GM19238 (cell line): Measurements from ENCODE around the gene PWWP2B.
"Not testable (repeated sequence)": the region's sequence is repeated elsewhere in the genome, so short reads cannot be mapped to it uniquely, and the experiment has no call there.

Source experiments
- DNase-seq: peaks from one replicate; pipeline ENCODE4 v3.0.0; 2011; ENCODE audit warnings: low spot score; ENCODE audit not compliant: insufficient read length

The PWWP2B gene

DNA sequence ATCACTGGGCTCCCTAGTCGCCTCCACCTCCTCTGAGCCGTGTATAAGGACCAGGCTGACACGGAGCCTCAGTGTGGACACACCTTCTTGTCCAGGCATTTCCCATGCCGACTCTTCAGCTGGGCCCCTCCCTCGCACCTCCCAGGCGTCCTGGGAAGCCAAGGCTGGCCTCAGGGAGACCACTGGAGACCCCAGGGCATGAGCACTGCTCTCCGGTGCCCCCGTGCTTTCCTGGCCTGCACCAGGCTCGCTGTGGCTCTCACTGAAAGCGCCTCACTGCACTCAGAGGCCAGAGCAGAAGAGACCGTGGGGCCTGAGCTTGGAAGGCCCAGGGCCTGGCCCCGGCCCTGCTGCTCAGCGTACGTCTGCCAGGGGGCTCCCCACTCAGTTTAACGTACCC, 33.6 kb upstream of the PWWP2B start:
- no peak for DNase-seq

DNA sequence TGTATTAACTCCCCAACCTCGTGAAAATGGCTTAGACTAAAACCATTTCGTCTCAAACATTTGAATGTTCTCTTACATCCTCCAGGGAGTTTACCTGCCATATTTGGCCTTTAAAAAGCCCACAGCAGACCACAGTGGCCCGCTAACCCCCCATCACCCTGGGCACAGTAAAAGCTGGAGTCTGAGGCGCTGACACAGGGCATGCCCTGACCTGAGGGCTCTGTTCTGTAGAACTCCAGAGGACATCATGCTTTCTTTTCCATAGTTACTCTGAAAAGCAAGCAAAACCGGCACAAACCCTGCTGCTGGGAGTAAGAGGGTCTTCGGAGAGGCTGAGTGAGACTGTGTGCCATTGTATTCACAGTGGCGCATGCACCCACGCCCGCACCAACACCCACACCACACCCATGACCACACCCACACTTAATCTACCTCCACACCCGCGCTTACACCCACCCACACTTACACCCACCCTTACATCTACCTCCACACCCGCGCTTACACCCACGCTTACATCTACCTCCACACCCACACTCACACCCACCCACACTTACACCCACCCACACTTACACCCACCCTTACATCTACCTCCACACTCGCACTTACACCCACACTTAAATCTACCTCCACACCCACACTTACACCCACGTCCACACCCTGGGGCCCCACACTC, 32.9 kb upstream of the PWWP2B start:
- DNase-seq, result no peak

DNA sequence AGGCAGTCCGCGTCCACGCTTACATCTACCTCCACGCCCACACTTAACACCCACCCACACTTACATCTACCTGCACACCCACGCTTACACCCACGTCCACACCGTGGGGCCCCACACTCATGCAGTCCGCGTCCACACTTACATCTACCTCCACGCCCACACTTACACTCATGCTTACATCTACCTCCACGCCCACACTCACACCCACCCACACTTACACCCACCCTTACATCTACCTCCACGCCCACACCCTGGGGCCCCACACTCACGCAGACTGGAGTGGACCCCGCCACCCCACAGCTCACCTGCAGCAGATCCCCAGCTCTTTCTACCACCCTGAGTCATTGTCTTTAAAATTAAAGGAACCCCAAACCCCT, 32.4 kb upstream of the PWWP2B start:
- DNase-seq, result no peak

DNA sequence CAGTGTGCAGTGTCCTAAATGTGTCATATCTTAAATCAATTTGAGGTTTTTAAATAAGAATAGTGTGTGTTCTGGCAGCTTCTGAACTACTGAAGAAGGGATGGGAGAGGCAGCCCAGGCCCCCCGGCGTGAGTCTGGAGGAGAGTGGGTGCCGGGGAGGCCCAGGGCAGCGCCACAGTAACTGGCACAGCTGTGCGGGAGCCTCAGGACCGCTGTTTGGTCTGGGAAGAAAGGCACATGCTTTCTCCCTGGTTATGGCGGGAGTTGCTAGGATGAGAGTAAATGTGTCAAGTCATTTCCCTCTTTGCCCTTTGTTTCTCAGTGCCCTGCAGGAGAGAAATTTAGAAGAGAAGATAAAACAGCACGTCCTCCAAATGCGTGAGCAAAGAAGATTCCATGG, 31.9 kb upstream of the PWWP2B start:
- DNase-seq, result no peak

DNA sequence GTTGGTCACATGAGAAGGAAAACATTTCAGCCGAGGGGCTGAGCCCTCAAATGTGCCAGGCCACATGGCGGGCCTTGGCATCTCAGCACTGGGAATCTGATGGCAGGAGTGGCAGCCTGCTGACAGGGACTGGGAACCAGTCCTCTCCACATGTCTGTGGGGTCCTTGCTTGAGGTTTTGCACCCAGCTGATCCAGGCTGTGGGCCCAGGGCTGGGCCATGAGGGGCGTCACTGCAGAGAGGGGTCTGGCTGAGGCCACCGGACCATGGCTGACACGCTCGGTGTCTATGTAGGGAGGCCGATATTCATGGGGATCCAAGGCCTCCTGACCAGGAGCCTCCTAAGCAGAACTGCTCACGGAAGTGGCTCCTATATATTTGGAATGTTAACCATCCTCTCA, 31.0 kb upstream of the PWWP2B start:
- DNase-seq, result no peak

DNA sequence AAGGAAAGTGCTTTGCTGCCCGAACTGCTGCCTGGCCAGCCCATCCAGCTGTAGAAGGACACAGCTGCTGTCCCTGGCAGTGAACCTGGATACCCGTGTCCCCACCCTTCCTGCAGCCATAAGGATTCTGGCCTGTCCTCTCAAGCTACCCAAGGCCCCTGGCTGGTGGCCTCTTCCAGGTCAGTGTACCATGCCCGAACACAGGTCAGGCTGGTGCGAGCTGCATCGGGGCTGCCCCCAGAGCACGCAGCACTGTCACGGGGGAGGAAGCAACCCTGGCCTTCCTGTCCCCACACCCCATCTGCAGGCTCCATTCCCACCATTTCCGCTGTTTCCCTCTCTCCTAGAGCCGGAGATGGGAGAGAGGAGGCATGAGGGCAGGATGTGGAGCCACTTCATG, 30.5 kb upstream of the PWWP2B start:
- DNase-seq, result no peak

DNA sequence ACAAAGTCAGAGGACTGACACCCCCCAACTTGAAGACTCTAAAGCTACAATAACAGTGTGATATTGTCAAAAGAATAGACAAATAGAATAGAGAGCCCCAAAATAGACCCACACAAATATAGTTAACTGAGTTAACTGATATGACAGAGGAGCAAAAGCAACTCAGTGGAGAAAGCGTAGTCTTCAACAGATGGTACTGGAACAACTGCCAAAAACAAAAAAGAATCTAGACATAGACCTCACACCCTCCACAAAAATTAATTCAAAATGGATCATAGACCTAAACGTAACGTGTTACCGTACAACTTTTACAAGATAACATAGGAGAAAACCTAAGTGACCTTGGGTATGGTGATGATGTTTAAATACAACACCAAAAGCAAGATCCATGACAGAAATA, 28.6 kb upstream of the PWWP2B start:
- DNase-seq, result no peak

DNA sequence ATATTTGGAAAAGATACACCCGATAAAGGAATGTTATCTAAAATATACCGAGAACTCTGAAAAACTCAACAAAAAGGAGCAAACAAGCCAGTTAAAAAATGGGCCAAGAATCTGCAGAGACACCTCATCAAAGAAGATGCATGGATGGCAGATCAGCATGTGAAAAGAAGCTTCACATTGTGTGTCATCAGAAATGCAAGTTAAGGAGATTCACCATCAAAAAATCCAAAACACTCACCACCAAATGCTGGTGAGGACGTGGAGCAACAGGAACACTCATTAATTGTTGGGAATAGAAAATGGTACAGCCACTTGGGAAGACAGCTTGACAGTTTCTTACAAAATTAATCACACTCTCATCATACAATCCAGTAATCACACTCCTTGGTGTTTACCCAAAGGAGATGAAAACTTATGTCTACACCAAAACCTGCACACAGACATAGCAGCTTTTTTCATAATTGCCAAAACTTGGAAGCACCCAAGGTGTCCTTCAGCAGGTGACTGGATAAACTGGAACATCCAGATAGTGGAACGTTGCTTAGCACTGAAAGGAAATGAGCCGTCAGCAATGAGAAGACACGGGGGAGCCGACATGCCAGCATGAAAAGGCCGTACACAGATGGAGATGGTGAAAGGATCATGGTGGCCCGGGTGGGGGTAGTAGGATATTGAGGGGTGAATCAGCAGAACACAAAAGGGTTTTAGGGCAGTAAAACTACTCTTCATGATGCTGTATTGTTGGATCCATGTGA, 27.9 kb upstream of the PWWP2B start:
- DNase-seq, result no peak

DNA sequence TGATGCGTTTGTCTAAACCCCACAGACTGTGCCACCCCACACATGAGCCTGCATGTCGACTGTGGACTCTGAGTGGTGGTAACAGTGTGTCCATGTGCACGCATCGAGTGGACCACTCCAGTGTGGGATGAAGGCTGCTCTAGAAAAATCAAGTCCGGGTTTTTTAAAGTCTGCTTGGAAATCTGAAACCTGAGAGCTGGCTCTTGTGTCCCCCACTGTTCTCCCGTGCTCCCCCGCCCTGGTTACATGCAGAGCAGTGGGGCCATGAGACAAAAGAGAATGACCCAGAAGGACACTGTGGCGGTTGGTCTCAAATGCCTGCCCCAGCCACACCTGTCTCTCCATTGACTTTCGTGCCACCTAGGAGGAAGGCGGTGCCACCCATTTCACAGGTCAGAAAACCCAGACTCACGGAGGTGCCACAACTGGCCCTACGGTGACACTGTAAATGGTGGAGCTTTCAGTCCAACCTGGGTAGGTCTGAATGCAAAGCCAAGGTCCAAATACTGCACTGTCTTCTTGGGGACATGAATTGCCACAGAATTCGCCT, 27.3 kb upstream of the PWWP2B start:
- DNase-seq, result no peak

DNA sequence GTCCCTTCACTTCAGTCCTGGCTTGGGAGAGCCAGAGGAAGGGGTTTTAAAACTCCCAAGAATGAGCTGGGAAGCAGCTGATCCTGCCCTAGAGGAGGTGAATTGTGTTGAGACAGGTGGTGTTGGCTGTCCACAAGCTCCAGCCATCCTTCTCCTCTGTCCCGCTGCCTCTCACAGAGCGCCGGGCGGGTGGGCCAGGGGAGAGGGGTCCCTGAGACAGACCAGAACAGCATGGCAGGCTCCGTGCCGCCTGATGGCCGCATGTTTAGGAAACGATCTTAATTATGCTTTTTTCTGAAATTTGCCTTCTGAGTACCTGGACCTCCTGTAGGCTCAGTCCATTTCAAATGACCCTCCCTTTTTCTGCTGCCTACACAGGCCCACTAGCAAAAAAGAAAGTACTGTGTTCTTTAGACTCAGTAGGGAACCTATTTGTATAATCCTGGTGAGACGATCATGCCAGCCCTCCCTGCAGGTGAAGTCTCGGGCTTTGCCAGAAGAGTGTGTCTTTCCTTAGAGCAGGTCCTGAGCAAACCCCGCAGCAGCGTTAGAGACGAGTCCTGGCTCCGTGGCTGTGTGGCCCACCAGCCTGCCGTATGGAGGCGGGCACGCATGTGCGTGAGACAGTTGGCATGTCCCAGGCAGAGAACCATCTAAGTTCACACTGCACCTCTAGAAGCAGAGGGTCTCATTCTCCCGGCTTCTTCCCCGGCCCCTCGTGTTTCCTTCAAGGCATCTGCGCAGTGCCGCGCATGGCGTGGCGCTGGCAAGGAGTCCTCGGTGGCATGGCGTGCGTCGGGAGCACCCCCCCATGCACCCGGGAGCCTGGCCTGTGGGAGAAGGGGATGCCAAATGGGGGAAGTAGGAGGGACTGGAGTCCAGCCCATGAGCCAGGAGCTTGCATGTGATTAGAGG, 26.3 kb upstream of the PWWP2B start:
- DNase-seq, result no peak

DNA sequence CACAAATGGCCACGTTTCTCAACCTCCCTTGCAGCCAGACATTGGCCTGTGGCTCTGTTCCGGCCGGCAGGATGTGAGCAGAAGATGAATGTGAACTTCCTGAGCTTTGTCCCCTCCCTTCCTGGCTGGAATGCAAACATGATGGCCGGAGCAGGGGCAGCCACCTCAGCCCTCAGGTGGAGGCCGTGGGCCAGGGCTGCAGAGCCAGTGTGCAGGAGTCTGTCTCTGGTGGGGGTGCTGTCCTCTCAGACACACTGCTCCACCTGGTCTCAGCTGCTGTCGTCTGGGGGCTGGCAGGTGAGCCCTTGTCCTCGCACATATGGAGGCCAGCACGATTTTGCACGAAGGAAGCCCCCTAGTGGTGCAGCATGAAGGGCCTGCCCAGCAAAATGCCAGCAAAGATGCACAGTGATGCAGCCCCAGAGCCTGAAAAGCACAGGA, 25.3 kb upstream of the PWWP2B start:
- DNase-seq, result no peak

DNA sequence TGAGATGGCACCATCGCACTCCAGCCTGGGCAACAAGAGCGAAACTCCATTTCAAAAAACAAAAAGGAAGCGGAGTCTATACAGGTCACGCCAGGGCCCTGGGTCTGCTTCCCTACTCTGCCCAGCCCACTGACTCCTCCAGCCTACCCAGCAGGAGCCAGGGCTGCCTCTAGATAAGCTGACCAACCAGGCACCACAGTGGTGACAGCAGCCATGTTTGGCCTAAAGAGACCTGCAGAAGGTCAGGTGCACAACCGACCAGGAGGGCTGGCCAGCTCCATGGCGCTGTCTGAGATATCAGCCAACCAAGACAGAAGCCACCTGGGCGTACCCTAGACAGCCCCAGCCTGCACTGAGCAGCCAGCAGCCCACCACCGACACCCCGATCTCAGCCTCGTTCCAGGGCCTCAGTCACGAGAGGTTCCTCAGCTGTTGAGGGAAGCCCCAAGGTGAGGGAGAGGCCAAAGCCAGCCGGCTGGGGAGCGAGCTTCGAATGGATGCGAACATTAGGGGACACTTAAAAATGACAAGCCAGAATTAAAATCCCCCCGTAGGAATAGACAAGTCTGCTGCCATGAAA, 24.4 kb upstream of the PWWP2B start:
- DNase-seq, result no peak

DNA sequence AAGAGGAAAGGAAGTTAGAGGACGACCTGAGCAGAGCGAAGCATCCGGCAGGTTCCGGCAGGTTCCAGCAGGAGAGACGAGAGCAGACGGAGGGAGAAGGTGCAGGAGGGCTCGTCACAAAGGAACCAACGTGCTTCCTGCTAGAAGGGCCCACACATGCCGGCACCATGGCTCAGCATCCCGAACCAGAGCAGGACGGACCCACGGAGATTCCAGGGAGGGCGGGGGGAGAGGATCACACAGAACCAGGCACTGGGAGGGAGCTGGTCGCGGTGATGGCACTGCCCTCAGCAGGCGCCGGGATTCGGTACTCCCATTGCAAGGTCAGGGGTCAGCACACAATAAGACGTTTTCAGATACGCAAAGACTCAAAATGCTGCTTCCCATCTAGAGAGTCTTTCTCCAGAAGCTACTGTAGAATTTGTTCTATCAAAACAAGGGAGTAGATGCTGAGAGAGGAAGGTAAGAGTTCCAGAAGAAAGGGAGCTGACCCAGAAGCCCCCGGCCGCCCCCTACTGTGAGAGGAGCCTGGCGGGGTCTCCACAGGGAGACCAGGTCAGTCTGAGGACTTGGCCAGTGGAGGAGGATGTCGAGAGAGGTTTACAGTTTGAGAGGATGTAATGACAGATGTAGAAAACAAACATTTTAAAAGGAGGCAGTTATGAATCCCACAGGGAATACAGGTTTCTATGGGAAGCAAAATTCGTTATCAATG, 23.6 kb upstream of the PWWP2B start:
- no peak for DNase-seq

DNA sequence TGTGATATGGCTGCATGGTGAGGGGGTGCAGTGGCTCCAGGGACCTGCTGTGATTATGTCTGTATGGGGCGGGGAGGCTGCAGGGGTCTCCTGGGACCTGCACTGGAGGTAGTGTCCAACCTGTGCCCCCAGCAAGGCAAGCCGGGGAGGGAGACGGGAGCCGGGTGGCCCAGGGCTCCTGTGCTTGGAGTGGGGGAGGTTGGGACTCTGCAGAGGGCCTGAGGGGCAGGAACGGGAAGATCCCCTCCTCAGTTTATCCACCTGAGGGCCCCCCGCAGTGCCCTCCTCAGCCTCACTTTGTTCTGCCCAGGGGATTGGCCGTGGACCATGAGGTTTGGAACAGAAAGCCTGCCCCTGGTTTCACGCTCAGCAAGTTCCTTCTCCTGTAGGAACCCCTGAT, 22.8 kb upstream of the PWWP2B start:
- DNase-seq, result no peak

DNA sequence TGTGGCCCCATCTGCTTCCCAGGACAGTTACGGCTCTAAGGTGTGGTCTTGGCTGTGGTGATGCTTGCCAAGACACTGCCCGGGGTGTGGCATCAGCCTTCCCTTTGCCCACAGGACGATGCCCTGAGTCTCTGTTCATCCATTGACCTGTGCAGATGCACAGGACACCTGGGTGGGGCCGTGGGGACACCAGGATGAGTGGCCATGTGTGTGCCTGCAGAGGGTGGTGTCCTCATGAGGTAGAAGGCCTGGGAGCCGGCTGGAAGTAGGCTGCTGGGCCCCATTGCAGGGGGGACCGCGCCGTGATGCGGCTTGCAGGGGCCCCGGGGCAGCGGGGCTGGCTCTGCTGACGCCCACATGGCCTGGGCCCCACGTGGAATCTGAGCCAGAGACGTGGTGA, 22.4 kb upstream of the PWWP2B start:
- DNase-seq, result no peak

DNA sequence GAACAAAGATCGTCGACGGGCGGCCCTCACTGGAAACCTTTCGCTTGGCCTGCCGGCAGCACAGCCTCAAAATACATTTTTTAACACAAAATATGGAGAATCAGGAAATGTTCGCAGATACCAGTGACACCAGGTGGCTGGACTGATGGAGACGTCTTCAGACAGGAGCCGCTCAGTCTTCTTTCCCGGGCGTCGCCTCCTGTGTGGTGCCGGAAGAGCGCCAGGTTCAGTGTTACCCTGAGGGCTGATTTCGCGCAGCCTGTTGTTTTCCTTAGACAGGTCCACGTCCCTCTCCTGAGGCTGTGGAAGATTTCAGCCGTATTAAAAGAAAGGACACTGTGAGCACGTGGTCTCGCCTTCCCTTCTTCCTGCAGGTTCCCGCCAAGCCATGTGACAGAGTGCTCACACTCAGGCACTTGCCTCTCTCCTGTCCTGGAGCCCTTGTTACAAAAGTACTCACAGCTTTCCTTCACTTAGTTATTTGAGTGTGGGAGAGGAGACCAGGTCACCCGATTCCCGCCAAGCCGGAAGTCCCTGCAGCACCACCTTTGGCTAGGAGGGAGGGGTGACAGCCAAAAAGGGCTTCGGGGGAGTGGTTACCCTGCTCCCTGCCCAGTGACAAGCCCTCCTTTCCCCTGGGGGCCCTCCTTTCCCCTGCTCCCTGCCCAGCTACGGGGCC, 21.7 kb upstream of the PWWP2B start:
- DNase-seq, result no peak

DNA sequence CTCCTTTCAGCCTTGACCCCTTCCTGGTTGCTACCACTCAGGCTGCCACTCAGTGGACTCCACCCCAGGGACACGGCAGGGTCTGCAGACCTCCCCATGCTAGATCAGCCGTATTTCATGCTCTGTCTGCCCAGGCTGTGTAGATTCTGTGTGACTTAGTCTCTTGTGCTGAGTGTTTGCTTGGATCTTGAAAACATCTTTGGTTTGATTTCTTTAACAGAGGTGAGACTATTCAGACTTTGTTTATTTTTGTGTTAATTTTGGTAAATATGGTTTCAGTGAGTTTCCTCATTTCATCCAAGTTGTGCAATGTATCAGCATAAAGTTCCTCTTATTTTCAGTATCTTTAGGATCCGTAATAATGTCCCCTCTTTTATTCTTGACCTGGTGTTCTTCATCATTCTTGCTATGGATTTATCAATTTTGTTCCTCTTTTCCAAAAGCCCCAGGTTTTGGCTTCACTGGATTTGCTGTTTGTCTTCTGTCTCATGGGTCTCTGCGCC, 21.2 kb upstream of the PWWP2B start:
- DNase-seq, result no peak

DNA sequence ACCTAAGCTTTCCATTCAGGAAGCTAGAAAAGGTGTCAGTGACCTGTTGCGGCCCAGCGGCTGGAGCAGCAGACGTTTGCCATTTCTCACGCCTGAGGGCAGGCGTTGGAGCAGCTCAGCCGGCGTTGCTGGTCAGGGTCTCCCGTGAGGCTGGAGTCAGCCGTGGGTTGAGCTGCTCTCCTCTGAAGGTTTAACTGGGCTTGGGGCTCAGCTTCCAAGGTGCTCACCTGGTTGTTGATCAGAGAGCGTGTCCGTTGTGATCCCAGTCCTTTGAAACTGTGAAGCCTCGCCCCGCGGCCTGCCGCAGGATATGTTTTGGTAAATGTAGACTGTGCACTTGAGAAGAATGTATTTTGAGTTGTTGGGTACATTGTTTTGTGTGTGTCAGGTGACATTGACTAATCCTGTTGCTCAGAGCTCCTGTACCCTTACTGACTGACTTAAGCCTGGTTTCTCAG, 20.6 kb upstream of the PWWP2B start:
- DNase-seq, result no peak

DNA sequence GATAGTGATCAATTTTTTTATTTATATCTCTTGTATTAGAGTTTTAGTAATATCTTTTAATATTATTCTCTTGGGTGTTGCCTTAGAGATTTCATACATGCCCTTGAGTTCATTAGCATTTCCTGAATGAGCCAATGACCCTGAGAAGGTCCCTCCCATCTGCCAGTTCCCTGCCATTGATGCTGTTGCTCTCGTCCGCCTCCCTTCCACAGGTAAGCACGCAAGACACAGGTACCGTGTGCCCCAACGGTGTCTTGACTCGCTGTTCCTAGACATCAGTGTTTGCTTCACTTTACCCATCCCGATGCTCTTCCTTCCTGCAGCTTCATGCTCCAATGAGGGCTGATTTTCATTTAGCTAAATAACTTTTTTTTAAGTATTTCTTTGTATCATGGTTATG, 19.7 kb upstream of the PWWP2B start:
- DNase-seq, result no peak

DNA sequence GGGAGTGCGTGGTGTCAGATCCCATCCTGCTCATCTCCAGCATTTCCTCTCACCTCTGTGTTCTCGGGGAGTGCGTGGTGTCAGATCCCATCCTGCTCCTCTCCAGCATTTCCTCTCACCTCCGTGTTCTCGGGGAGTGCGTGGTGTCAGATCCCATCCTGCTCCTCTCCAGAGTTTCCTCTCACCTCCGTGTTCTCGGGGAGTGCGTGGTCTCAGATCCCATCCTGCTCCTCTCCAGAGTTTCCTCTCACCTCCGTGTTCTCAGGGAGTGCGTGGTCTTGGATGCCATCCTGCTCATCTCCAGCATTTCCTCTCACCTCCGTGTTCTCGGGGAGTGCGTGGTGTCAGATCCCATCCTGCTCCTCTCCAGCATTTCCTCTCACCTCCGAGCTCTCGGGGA, 18.0 kb upstream of the PWWP2B start:
- not testable (repeated sequence) for DNase-seq
